ENCODE measurements around the gene ABCA8. TPM values are rescaled to one million over a fixed set of nuclear protein-coding genes. Genes with fewer than 3 reads are reported as not detected.

ABCA8 gene
- total and polyA plus RNA-seq, 10 of the 15 experiments (the other 5 are each of a cell fraction or from before 2014, with no cell fraction given) = 0.05 to 0.15 TPM; not detected in 8

- TF ChIP-seq REST (IDR thresholded peaks at IDR 0.05; ENCODE audit: low read depth, low read length) (no peak), SMAD1 (IDR thresholded peaks at IDR 0.05; ENCODE audit: low read depth, partially characterized antibody) (no peak), NR2C1 (IDR thresholded peaks at IDR 0.05) (peak; percentile 52), IRF3 (IDR thresholded peaks at IDR 0.05) (no peak), ZNF217 (IDR thresholded peaks at IDR 0.05) (0 out of 2 replicates have a peak, but pooled peaks have one; percentile 25), SMARCA5 (IDR thresholded peaks at IDR 0.05) (0 out of 2 replicates have a peak, but pooled peaks have one; percentile 24), RCOR1 (conservative IDR thresholded peaks at IDR 0.05; ENCODE audit: low read depth, low read length) (no peak), BCL11A (IDR thresholded peaks at IDR 0.05; ENCODE audit: low read depth, low read length) (peak; percentile 43; the same call in 1 of the 2 replicates), BACH1 (IDR thresholded peaks at IDR 0.05; ENCODE audit: borderline replicate concordance) (no peak), PML (IDR thresholded peaks at IDR 0.05; ENCODE audit: low read length) (no peak), CBX5 (IDR thresholded peaks at IDR 0.05; ENCODE audit: low read depth) (no peak), SREBF2 (IDR thresholded peaks at IDR 0.05; ENCODE audit: low read length) (no peak)
Measured at GRCh38 chr17:68843522-68843921, 111.7 kb downstream of the ABCA8 start (continued).

Measured in GM12878 (cell line).